Esophagus muscularis mucosa (tissue), 4 donors: Measurements from ENCODE around the gene NPLOC4. TPM values are rescaled to one million over a fixed set of nuclear protein-coding genes. Genes with fewer than 3 reads are reported as not detected.

Experiments used
- DNase-seq: peaks from one replicate; pipeline ENCODE4 v3.0.0-alpha.2; 2017; ENCODE audit errors: extremely low spot score
- H3K27ac ChIP-seq, 4 donors: fragments of 200-600 bp; sonication (generic); replicated peaks in 1 of 4; 1 replicate in 3 of 4; 2 replicates in 1 of 4; pipeline ENCODE4 v1.5.1; 2016 to 2019; ENCODE audit warnings: mild to moderate bottlenecking in 1 of 4
- H3K27me3 ChIP-seq, 4 donors: fragments of 200-600 bp; sonication (generic); one replicate each; pipeline versions ENCODE4 v1.5.1 to v1.6.0; 2016 to 2019
- H3K36me3 ChIP-seq, 4 donors: fragments of 200-600 bp; sonication (generic); one replicate each; pipeline ENCODE4 v1.5.1; 2016 to 2019
- H3K4me1 ChIP-seq, 4 donors: fragments of 200-600 bp; sonication (generic); one replicate each; pipeline ENCODE4 v1.5.1; 2016 to 2019
- H3K4me3 ChIP-seq, 4 donors: fragments of 200-600 bp; sonication (generic); 1 replicate in 2 of 4; 2 replicates in 2 of 4; pipeline ENCODE4 v1.5.1; 2016 to 2019; ENCODE audit warnings: mild to moderate bottlenecking in 4 of 4, moderate library complexity in 1 of 4
- H3K9me3 ChIP-seq, 4 donors: fragments of 200-600 bp; sonication (generic); 1 replicate in 3 of 4; 2 replicates in 1 of 4; pipeline ENCODE4 v1.5.1; 2016 to 2019
- CTCF ChIP-seq, 3 experiments: fragments of 200-600 bp in 2 of 3; fragments of 450-650 bp in 1 of 3; sonication (generic) in 2 of 3; IDR thresholded peaks; one replicate each; pipeline ENCODE4 v1.5.1; 2017 to 2019; ENCODE audit warnings: antibody characterized with exemption in 3 of 3, mild to moderate bottlenecking in 2 of 3, moderate library complexity in 1 of 3
- EP300 ChIP-seq: sonication (generic); formaldehyde crosslinking; IDR thresholded peaks from one replicate; pipeline ENCODE4 v1.6.1; 2017; ENCODE audit warnings: antibody characterized with exemption
- POLR2A ChIP-seq: fragments of 450-650 bp; IDR thresholded peaks from one replicate; pipeline ENCODE4 v1.6.1; 2017; ENCODE audit warnings: antibody characterized with exemption, moderate library complexity, mild to moderate bottlenecking, low read depth
- POLR2AphosphoS5 ChIP-seq, 2 donors: sonication (generic); formaldehyde crosslinking; IDR thresholded peaks; one replicate each; pipeline ENCODE4 v1.6.1; 2017; ENCODE audit warnings: antibody characterized with exemption in 2 of 2
- WGBS: methylation state at CpG from one replicate; pipeline ENCODE4 v1.1.5; 2018; 5-methylcytosine and 5-hydroxymethylcytosine counted together
- intact Hi-C: fragments of 100-400 bp; cut with DNase I; formaldehyde crosslinking; loops from one replicate; pipeline ENCODE4 v1.15.1; 2023
- total RNA-seq, 4 donors: library from RNA; depleted of rRNA; stranded (reverse); fragments of >200 nt; gene quantifications; one replicate each; pipeline versions ENCODE4 v1.1.0 to v1.2.1, GENCODE V29; 2016

NPLOC4 gene
- total RNA-seq, 4 donors from 2014 or later: 58.1 to 86.6 (median 65.7) TPM

DNA sequence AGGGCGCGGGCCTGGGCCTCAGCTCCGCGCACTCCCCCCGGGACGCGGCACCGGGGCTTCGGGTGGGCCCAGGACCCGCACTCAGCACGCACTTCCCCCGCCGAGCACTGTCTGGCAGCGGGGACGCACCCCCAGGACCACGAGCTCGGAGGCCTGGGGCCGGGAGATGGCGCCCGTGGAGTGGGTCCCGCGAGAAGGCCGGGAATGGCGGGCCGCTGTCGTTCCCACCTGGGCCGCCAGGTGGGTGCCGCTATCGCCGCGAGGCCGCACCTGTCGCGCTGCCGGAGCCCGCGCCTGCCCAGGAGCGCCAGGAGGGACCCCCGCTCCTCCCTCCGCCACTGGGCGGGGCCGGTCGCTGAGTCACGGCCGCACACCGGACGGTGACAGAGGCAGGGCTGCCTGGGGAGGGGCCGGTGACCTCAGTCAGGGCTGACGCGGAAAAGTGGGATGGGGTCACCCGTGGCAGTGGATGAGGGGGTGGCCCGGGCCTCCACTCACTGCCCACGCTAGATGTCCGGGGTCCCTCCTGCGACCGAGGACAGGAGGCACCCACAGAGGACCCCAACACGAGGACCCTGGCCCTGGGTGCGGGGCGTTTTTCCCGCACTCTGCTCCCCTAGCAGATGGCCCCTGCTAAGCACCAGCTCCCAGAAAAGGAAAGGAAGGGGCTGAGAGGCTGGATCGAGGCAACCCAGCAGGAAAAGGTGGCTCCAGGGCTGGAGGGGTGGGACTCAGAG lies 117.5 kb downstream of the NPLOC4 start:
- DNase-seq: no peak
- Histone ChIP-seq H3K27ac (peak overlapping the region; percentile 100), H3K9me3 (no peaks in the 10 kb centered on the region), H3K4me3 (peak overlapping the region; percentile 88 to 94 (median 91)), H3K4me1 (peaks cover 54 to 69% (median 59%) of the 10 kb centered on the region in 4 donors), H3K27me3 (peaks cover 0 to 17% (median 16%) of the 10 kb centered on the region in 4 donors), H3K36me3 (no peaks in the 10 kb centered on the region)
- intact Hi-C loops: loop anchor here (5.0 kb wide), 1 partner anchor 33 kb away; the partner anchor contains the start of gene FAAP100
- 17% methylated on average over 12 of the region's 61 CpGs for WGBS
- TF ChIP-seq CTCF (IDR thresholded peaks at IDR 0.05): peak; percentile 28 to 58 (median 41)
- peak in 1 of 2 donors; percentile 20 for TF ChIP-seq POLR2AphosphoS5 (IDR thresholded peaks at IDR 0.05)
- no peak for TF ChIP-seq EP300
- no peak for TF ChIP-seq POLR2A

- peak overlapping the region; percentile 88 to 94 (median 91) for H3K4me3 ChIP-seq
- H3K27me3 ChIP-seq: peaks cover 0 to 11% (median 10%) of the 10 kb centered on the region in 4 donors
These were observed 118.1 kb downstream of the NPLOC4 start for GRCh38 chr17:81518785-81519283.

GRCh38 chr17:81518113-81518784 lies 118.7 kb downstream of the NPLOC4 start:
- DNase-seq: no peak
- Histone ChIP-seq H3K4me1 (peaks cover 49 to 64% (median 56%) of the 10 kb centered on the region in 4 donors), H3K36me3 (no peaks in the 10 kb centered on the region), H3K27me3 (peaks cover 0 to 5% (median 4%) of the 10 kb centered on the region in 4 donors), H3K27ac (peak overlapping the region; percentile 100), H3K4me3 (peak overlapping the region; percentile 88 to 94 (median 91)), H3K9me3 (no peaks in the 10 kb centered on the region)
- intact Hi-C loops: loop anchor here (5.0 kb wide), 1 partner anchor 34 kb away; the partner anchor contains the start of gene FAAP100
- 50% methylated on average over 8 of the region's 24 CpGs for WGBS
- TF ChIP-seq EP300: no peak
- TF ChIP-seq CTCF (IDR thresholded peaks at IDR 0.05): no peak
- TF ChIP-seq POLR2A: no peak
- TF ChIP-seq POLR2AphosphoS5 (IDR thresholded peaks at IDR 0.05): no peak

More at GRCh38 chr17:81518785-81519283, 118.1 kb downstream of the NPLOC4 start:
- Histone ChIP-seq H3K4me1 (peaks cover 54 to 69% (median 61%) of the 10 kb centered on the region in 4 donors), H3K36me3 (no peaks in the 10 kb centered on the region), H3K9me3 (no peaks in the 10 kb centered on the region), H3K27ac (peak overlapping the region; percentile 100)
- intact Hi-C loops: loop anchor here (5.0 kb wide), 1 partner anchor 33 kb away; the partner anchor contains the start of gene FAAP100
- TF ChIP-seq CTCF (IDR thresholded peaks at IDR 0.05): no peak
- TF ChIP-seq POLR2AphosphoS5 (IDR thresholded peaks at IDR 0.05): no peak
- TF ChIP-seq EP300: no peak
- no peak for TF ChIP-seq POLR2A
- WGBS: 0% methylated on average over 3 of the region's 47 CpGs
- DNase-seq: no peak

DNA sequence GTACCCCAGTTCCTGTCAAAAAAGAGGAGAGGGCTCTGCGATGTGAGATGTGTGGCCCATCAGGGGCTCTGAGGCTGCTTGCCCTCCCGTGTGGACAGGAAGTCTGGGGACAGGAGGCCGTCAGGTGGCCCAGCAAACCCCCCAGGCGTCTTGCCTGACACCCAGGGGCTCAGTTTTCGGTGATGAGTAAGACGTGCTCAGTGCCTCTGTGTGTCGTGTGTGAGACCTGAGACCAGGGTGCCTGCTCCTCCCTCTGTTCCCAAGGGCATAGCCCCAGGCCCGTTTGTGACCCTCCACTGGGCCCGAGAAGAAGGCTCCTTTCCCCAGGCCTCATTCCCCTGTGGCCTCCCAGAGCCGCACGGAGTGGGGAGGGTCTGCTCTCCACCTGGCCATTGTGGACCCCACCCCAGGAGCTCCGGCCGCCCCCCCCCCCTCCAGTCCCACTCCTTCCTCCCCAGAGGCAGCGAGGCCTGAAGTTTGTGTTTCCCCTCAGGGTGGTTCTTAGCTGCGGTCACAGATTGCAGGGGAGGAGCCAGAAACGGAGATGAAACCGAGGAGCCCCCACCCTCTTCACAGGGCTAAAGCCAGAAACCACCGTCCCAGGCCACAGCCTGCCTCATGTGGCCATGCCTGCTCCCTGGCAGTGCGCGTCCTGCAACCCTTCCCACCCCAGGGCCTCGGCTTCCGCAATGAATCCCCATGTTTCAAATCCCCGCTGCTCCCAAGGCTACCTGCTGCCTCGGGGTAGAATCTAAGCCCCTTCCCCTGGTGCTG lies 119.4 kb downstream of the NPLOC4 start:
- DNase-seq: no peak
- Histone ChIP-seq H3K36me3 (peaks cover 0 to under 1% (median 0%) of the 10 kb centered on the region in 4 donors), H3K9me3 (no peaks in the 10 kb centered on the region), H3K27ac (peak overlapping the region; percentile 100), H3K27me3 (peaks cover 0 to 5% (median 0%) of the 10 kb centered on the region in 4 donors), H3K4me3 (peak overlapping the region; percentile 88 to 94 (median 91)), H3K4me1 (peaks cover 48 to 60% (median 53%) of the 10 kb centered on the region in 4 donors)
- 48% methylated on average over 21 of the region's 24 CpGs for WGBS
- intact Hi-C loops: loop anchor here (5.0 kb wide), 1 partner anchor 35 kb away; the partner anchor contains the start of gene FAAP100
- peak in 1 of 2 donors; percentile 11 for TF ChIP-seq POLR2AphosphoS5 (IDR thresholded peaks at IDR 0.05)
- TF ChIP-seq POLR2A: no peak
